OCI-LY7 (cell line): ENCODE data around the gene RAP1B.

Experiments
- CTCF ChIP-seq: fragments of 200-600 bp; sonication (generic); conservative IDR thresholded peaks from 2 replicates; pipeline ENCODE4 v1.5.1; 2014; ENCODE audit warnings: mild to moderate bottlenecking, antibody characterized with exemption, low read length, moderate library complexity, mixed read lengths
- EZH2phosphoT487 ChIP-seq: fragments of 200-600 bp; sonication (generic); IDR thresholded peaks from 2 replicates; pipeline ENCODE4 v1.6.1; 2018; ENCODE audit warnings: low read depth, borderline replicate concordance, mild to moderate bottlenecking, mixed run types, antibody characterized with exemption, low read length, moderate library complexity, mixed read lengths

- TF ChIP-seq EZH2phosphoT487 (no peak), CTCF (no peak)
Measured at GRCh38 chr12:68671179-68671578, 60.5 kb downstream of the RAP1B start.
